NOMO-1 treated with DMSO at 0.1 percent for 48 hours (cell line): ENCODE measurements around the gene ORAI2.
"Not testable (repeated sequence)": the region's sequence is repeated elsewhere in the genome, so short reads cannot be mapped to it uniquely, and the experiment has no call there.

Source experiments
- DNase-seq: peaks from one replicate; lab custom pipeline; 2025; ENCODE audit not compliant: unreplicated experiment; lab: John Stamatoyannopoulos, UW

ORAI2 gene

DNA sequence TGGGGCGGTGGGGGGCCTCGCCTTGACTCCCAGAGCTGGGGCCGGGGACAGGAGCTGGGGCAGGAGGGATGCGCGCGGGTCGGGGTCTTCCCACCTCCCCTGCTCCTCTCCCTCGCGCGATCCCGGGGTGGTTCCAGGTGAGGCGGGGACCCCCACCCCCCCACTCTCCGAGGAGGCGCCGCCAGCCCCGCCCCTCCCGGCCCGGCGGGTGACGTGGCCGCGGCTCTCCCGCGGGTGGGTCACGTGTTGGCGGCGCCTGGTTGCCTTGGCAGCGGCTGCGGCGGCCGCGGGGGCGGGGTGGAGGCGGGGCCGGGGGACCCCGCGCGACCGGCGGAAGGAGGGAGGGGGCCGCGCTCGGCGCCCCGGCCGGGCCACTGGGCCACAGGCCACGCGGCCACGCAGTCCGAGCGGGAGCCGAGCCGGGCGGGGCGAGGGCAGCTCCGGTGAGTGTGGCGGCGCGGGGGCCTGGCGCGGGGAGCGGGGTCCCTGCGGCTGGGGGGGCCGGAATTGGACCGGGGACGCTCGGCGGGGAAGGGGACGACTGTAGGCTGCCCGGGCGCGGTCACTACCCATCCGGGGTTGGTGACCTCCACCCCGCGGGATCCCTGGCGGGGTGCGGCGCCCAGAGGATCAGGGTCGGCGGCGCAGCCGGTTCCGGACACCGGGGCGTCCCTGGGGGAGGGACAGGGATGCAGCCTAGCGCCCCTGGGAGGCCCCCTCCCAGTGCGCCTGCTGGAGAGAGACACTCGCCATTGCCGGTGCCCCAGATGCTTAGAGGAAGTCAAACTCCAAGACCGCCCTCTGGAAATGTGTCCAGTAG, at the start of gene ORAI2:
ORAI2 (plus strand) TSS at position 357 of the 820 bp plus-strand sequence. CDS start 5,382 bp downstream, outside the sequence.
- peak; percentile 74 for DNase-seq

DNA sequence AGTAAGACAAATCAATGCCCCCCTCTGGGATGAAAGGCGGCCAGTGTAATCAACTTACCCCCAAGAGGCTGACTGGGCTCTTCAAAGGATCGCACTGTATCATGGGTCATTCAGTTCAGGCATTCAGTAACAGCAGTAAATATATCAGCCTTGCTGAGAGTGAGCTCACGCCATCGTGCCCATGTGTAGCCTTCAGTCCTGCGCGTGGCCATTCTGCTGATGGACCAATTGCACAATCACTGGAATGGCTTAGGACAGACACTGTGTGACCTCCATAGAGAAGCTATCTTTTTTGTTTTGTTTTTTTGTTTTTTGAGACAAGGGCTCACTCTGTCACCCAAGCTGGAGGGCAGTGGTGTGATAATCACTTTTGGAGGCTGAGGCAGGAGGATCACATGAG, 46.3 kb upstream of the ORAI2 start:
- DNase-seq, result no peak

DNA sequence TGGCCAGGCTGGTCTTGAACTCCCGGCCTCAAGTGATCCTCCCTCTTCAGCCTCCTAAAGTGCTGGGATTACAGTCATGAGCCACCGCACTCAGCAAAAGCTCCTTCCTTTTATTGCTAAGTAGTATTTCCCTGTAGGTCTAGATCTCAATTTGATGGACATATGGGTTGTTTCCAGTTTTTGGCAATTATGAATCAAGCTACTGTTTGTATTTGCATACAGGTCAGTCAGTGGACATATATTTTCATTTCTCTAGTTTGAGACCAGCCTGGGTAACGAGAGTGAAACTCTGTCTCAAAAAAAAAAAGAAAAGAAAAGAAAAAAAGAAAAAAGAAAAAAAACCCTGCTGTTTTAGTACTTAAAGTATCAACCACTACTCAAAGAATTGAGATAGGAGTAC, 43.6 kb upstream of the ORAI2 start:
- no peak for DNase-seq

DNA sequence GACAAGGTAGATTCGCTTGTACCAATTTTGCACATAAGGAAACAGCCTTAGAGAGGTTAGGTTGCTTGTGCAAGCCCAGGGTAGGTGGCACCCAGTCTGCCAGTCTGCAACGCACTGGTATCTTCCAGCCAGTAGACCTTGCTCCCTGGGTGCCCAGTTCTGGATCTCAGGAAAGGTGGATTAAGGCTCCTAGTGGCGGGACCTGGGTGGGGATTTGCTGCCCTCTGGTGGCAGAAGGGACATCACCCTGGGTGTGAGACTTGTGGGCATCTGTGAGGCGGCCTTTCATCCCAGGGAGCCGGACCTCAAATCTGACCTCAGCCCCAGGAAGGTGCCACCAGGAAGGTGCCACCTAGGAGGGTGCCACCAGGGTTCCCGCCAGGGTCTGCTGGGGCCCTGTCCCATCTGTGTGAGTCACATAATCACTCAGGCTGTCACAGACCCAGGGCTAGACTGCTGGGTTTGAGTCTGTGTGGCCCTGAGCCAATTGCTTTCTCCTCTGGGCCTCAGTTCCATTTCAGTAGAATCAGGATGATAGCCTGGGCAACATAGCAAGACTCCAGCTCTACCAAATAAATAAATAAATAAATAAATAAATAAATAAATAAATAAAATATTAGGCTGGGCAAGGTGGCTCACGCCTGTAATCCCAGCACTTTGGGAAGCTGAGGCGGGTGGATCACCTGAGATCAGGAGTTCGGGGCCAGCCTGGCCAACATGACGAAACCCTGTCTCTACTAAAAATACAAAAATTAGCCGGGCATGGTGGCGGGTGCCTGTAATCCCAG, 42.5 kb upstream of the ORAI2 start:
- DNase-seq, result peak; percentile 63

DNA sequence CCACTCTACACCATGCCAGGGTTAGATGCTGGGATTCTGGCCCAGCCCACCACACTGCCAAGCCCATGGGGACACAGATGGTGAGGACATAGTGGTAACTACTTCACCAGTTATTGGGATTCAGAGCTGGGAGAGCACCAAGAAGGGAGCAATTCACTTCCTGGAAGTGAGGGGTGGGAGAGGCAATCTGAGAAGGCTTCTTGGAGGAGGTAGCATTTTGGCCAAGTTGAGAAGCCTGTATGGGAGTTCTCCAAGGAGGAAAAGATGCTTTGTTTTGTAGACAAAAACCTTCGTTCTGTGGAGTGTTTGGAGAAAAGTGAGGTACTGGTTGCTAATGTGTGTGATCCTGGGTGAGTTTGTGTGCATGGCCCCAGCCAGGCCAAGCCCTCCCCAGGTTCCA, 41.0 kb upstream of the ORAI2 start:
- no peak for DNase-seq

DNA sequence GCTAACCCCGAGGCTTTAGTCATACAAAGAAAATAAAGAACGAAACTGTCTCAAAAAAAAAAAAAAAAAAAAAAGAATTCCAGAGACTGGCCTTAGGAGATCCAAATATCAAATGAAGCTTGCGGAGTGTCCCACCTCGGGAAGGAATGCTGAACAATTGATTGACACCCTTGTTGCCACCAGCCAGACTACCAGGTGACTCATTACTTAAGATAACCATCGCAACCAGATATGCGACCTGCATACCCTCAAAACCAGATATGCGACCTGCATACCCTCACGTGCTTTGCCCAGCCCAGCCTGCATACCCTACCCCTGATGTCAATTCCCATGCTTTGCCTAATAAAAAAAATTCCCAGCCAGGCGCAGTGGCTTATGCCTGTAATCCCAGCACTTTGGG, 39.9 kb upstream of the ORAI2 start:
- no peak for DNase-seq

DNA sequence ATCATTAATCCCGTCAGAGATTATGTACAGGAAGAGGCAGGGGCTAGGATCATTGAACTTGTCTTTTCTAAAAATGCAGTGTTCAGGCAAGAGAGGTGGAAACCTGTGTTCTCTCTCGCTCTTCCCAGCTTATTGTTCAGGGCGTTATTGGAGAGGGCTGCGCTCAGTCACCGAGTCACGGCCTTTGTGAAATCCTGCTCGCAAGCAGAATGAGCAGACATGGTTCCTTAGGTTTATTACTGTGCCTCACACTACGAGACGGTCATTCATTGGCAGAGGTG, 37.8 kb upstream of the ORAI2 start:
- DNase-seq, result no peak

DNA sequence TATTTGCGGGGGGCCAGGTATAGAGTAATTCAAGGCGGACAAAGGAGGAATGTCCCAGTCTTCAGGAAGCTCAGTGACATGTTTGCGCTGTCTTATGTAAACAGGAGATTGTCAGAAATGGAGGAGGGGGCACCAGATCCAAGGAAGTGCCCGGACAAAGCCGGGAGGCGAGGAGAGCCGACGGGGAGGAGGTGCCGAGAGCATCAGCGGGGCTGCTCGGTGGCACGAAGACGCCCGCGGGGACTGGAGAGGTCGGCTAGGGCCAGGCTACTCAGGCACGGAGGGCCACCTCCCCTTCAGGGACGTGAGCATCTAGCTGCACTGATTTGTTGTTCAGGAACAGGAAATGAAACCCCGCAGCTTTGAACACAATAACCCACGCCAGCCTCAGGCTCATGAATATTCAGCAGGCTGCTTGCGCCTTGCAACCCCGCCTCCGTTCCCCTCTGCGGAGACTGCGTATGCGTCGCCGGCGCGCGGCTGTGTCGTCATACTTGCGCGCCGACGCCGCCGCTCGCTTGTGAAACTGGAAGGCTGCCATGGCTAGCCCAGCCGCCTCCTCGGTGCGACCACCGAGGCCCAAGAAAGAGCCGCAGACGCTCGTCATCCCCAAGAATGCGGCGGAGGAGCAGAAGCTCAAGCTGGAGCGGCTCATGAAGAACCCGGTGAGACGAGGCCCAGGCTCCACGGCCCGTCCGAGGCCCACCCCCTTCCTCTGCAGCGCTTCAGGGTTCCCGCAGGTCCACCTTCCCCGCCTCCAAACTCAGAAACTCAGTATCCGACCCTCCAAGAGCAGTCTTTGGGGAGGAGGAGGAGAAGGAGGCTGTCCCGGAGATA, 37.3 kb upstream of the ORAI2 start, which contains the start of gene PRKRIP1:
PRKRIP1 (plus strand) TSS at position 491 of the 837 bp plus-strand sequence; CDS start at position 540, 49 bp downstream.
- peak; percentile 99 for DNase-seq

DNA sequence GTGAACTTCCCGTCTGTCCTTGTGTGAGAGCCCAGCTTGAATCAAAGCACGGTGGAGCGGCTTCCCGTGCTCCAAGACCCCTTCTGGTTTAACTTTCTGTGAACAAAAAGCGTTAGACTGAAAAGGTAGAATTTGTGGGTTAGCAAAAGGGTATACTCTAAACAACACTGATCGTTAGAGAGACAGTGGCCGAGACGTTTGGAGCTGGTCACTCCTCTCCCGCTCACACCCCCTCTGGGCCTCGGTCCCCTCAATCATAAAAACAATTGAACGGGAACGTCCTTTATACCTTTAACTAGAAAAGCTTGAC, 36.7 kb upstream of the ORAI2 start:
- DNase-seq, result peak; percentile 42

DNA sequence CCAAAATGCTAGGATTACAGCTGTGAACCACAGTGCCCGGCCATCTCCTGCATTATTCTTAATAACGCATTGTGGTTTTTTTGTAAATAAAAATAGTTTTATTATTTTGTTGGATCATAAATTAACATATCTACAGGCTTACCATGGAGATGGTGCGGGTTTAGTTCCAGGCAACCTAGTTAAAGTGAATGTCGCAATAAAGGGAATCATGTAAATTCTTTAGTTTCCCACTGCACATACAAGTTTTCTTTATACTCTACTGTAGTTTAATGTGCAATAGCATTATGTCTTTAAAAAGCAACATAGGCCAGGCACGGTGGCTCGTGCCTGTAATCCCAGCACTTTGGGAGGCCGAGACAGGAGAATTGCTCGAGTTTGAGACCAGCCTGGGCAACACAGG, 34.8 kb upstream of the ORAI2 start:
- DNase-seq, result no peak

DNA sequence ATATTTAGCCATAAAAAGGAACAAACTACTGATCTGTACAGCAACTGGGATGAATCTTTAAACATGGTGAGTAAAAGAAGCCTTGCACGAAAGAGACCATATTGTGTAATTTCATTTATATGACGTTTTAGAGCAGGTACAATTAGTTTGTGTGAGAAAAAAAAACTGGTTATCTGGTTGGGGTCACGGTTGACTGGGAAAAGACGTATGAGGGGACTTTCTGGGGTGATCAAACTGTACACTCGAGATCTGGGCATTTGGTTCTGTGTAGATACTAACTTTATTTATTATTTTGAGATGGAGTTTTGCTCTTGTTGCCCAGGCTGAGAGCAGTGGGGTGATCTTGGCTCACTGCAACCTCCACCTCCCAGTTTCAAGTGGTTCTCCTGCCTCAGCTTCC, 33.0 kb upstream of the ORAI2 start:
- no peak for DNase-seq

DNA sequence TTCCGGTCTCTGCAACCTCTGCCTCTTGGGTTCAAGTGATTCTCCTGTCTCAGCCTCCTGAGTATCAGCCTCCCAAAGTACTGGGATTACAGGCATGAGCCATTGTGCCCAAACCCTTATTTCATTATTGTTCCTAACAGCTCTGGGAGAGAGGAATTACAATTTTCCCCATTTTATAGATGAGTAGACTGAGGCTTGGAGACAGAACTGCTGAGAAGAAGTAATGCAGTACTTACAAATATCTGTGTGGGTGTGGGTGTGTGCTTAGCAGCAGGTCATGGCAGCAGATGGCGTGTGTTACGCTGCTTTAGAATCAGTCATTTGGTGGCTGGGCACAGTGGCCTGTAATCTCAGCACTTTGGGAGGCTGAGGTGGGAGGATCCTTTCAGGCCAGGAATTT, 29.8 kb upstream of the ORAI2 start:
- DNase-seq, result no peak

DNA sequence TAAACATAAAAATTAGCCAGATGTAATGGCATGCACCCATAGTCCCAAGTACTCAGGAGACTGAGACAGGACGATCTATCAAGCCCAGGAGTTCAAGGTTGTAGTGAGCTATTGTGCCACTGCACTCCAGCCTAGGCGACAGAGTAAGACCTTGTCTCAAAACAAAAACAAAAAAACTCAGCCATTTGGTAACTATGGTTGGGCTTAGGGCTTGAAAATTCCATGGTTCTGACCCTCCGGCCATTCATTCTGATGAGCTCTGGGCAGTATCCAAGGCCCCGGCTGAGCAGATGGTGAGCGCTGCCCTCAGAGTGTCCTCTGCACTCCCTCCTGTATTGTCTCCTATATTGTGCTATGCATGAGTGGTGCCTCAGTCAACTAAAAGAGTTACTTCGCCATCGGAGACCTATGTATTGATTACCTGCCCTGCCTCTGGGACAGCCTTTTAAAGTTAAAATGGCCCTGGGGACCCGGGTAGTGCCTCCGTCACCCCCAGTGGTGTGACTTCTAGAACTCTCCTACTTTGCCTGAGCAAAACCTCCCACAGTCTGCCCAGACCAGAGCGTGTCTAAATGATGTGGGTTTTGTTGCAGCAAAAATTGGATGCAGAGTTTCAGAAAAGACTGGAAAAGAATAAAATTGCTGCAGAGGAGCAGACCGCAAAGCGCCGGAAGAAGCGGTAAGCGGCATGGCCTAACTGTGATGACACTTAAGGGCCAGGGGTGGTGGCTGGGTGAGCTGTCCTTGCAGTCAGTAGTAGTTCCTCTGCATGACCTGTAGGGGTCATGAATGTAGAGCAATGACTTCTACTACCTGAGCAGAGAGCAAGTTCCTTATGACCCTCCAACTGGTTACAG, 29.1 kb upstream of the ORAI2 start:
- peak; percentile 99 for DNase-seq

DNA sequence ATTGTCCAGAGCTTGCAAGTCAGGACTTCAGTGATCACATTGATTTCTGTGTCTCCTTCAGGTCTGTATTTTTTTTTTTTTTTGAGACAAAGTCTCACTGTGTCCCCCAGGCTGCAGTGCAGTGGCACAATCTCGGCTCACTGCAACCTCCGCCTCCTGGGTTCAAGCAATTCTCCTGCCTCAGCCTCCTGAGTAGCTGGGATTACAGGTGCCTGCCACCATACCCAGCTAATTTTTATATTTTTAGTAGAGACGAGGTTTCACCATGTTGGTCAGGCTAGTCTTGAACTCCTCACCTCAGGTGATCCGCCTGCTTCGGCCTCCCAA, 28.6 kb upstream of the ORAI2 start:
- DNase-seq, result not testable (repeated sequence)

DNA sequence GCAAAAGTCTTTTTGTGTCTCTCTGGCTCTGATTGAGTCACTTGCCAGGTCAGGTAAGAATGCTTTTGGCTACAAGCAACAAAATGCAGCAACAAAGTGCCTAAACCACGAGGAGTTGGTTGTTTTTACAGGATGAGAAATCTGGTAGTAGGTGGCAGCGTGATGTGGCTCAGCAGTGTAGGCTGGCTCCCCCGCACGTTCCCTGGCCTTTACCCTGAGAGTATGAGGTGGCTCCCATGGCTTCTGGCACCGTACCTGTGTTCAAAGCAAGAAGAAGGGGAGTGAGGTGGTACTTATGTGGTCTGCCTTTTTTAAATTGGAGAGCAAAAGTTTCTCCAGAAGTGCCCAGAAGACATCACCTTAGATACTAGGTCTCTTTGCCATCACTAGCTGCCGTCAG, 25.5 kb upstream of the ORAI2 start:
- DNase-seq, result no peak

DNA sequence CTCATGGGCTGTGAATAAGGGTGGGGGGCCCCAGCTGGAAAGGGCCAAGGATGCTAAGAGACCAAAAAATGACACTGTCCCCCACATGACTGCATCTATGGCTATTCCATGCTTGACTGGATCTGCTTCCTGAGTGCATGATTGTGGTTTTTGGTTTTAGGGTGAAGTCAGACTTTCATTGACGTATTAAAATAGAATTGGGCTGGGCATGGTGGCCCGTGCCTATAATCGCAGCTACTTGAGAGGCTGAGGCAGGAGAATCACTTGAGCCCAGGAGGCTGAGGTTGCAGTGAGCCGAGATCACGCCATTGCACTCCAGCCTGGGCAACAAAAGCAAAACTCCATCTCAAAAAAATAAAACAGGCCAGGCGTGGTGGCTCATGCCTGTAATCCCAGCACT, 24.8 kb upstream of the ORAI2 start:
- not testable (repeated sequence) for DNase-seq

DNA sequence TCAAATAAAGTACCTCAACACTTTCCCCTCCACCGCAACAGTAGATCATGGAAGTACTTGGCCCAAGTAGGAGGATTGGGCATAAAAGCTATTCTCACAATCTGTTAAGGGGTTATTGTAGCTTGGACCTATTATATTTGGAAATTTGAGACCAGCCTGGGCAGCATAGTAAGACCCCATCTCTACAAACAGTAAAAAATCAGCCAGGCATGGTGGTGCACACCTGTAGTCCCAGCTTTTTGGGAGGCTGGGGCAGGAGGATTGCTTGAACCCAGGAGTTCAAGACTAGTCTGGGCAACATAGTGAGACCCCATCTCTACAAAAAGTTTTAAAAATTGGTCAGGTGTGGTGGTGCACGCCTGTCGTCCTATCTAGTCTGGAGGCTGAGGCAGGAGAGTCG, 24.0 kb upstream of the ORAI2 start:
- no peak for DNase-seq

DNA sequence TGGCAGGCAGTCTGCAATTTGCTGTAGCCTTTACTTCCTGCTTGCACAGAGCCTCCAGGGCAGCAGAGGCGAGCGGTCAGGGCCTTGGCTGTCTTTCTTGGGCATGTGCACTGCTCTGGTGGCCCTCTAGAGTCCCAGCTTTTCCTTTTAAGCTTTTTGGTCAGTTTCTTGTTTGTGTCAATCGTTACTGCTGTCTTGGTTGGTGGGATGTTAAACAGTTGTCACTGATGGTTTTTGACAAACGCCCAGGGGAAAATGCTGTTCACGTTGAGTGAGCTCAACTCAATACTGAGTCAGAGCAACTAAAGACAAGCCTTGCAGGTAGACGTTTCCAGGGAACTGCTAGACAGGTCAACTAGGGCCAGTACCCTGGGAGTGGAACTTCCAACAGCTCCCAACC, 23.3 kb upstream of the ORAI2 start:
- no peak for DNase-seq

DNA sequence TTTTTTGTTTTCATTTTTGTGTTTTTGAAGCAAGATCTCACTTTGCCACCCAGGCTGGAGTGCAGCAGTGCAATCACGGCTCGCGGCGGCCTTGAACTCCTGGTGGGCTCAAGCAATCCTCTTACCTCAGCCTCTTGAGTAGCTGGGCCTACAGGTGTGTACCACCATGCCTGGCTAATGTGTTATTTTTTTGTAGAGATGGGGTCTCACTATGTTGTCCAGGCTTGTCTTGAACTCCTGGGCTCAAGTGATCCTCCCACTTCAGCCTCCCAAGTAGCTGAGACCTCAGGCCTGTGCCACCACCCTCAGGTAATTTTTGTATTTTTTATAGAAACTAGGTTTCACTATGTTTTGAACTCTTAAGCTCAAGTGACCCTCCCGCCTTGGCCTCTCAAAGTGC, 22.5 kb upstream of the ORAI2 start:
- DNase-seq, result no peak

DNA sequence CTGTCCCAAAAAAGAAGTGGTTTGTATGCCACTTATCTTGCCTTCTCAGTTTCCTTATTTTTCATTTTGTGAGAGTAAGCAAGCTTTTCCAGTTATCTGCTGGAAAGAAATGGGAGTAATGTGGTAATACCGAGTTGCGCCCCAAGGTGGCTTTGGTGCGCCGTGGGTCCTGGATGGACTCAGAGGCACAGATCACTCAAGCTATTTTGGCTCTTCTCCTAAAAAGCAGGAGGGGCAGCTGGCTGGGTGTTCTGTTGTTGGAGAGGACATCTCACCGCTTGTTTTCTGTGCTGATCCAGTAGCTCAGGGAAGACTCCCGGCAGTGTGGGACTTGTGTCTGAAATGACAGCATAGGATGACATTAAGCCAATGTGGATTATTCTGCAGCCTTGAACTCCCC, 20.8 kb upstream of the ORAI2 start:
- DNase-seq, result peak; percentile 18

DNA sequence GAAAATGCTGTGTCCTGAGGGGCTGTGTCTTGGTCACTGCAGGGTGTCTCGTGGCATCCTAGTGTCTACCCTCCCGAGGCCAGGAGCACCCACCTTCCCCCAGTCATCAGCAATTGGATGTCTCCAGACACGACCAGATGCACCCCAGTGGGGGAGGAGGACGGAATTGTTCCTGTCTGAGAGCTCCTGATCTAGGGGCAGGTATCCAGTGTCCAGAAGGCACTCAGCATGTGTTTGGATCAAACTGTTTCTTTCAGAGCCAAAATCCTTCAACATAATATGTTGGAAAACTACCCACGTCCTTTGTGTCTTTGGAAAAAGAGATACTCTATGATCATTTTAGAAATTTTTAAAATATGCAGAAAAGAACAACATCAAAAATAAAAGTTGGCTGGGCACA, 20.3 kb upstream of the ORAI2 start:
- DNase-seq, result no peak
